Measurements from ENCODE around the gene RAB31.

The RAB31 gene

GRCh38 chr18:9796935-9797549, 88.9 kb downstream of the RAB31 start:
- DNase-seq: no peak

- DNase-seq: no peak
Observed at GRCh38 chr18:9802175-9803062, 94.3 kb downstream of the RAB31 start.

GRCh38 chr18:9803063-9803697, 95.1 kb downstream of the RAB31 start:
- no peak for DNase-seq

- DNase-seq: no peak
Observed at GRCh38 chr18:9803698-9804516, 95.8 kb downstream of the RAB31 start.

- no peak for DNase-seq
Observed at GRCh38 chr18:9804517-9805104, 96.5 kb downstream of the RAB31 start.

- DNase-seq: no peak
Observed at GRCh38 chr18:9806905-9807304, 98.8 kb downstream of the RAB31 start.

GRCh38 chr18:9808295-9809241, 100.5 kb downstream of the RAB31 start:
- no peak for DNase-seq

- no peak for DNase-seq
Observed at GRCh38 chr18:9809697-9810096, 101.6 kb downstream of the RAB31 start.

GRCh38 chr18:9810299-9810698, 102.2 kb downstream of the RAB31 start:
- no peak for DNase-seq

GRCh38 chr18:9810994-9811705, 103.0 kb downstream of the RAB31 start:
- no peak for DNase-seq

- no peak for DNase-seq
Observed at GRCh38 chr18:9811978-9812377, 103.9 kb downstream of the RAB31 start.

GRCh38 chr18:9814431-9814830, 106.3 kb downstream of the RAB31 start:
- no peak for DNase-seq

- no peak for DNase-seq
Observed at GRCh38 chr18:9817286-9817685, 109.2 kb downstream of the RAB31 start.

- no peak for DNase-seq
Observed at GRCh38 chr18:9817725-9818422, 109.8 kb downstream of the RAB31 start.

- no peak for DNase-seq
Observed at GRCh38 chr18:9818423-9818734, 110.3 kb downstream of the RAB31 start.

GRCh38 chr18:9820127-9820526, 112.0 kb downstream of the RAB31 start:
- DNase-seq: no peak

- DNase-seq: no peak
Observed at GRCh38 chr18:9820719-9821118, 112.6 kb downstream of the RAB31 start.

GRCh38 chr18:9822587-9823185, 114.6 kb downstream of the RAB31 start:
- DNase-seq: no peak

GRCh38 chr18:9823805-9824473, 115.8 kb downstream of the RAB31 start:
- DNase-seq: no peak
